Hematopoietic multipotent progenitor cell treated with erythropoietin and hydrocortisone succinate and interleukin-3 and kit ligand, for 17 days (in vitro differentiated cells): ENCODE data around the gene USP44.
A peak's percentile ranks its signal among the peaks of the same experiment; 100 is the strongest.

ENCODE experiments used
- DNase-seq: peaks from one replicate; pipeline ENCODE4 v3.0.0-alpha.2; 2015; ENCODE audit warnings: low spot score

Gene USP44

GRCh38 chr12:95548056-95548538 lies 3.2 kb downstream of the USP44 start:
- no peak for DNase-seq

- no peak for DNase-seq
Measured at GRCh38 chr12:95547522-95548055, 3.7 kb downstream of the USP44 start.

- DNase-seq, result no peak
Measured at GRCh38 chr12:95546491-95546813, 4.8 kb downstream of the USP44 start.

- no peak for DNase-seq
Measured at GRCh38 chr12:95545731-95546490, 5.4 kb downstream of the USP44 start.

GRCh38 chr12:95545303-95545702 lies 6.0 kb downstream of the USP44 start:
- DNase-seq, result no peak

- no peak for DNase-seq
Measured at GRCh38 chr12:95544756-95545155, 6.5 kb downstream of the USP44 start.

GRCh38 chr12:95543305-95543704 lies 8.0 kb downstream of the USP44 start:
- DNase-seq, result no peak

- no peak for DNase-seq
Measured at GRCh38 chr12:95541436-95541835, 9.8 kb downstream of the USP44 start.

- DNase-seq, result no peak
Measured at GRCh38 chr12:95538656-95539055, 12.6 kb downstream of the USP44 start.

- DNase-seq, result no peak
Measured at GRCh38 chr12:95538006-95538405, 13.3 kb downstream of the USP44 start.

- no peak for DNase-seq
Measured at GRCh38 chr12:95533985-95534384, 17.3 kb downstream of the USP44 start.

- no peak for DNase-seq
Measured at GRCh38 chr12:95532851-95533250, 18.4 kb downstream of the USP44 start.

- DNase-seq, result no peak
Measured at GRCh38 chr12:95529693-95530225, 21.5 kb downstream of the USP44 start.

GRCh38 chr12:95528431-95528830 lies 22.8 kb downstream of the USP44 start:
- DNase-seq, result no peak

- no peak for DNase-seq
Measured at GRCh38 chr12:95522692-95523091, 28.6 kb downstream of the USP44 start.

- DNase-seq, result no peak
Measured at GRCh38 chr12:95520816-95521215, 30.5 kb downstream of the USP44 start.

- no peak for DNase-seq
Measured at GRCh38 chr12:95518944-95519343, 32.3 kb downstream of the USP44 start.

GRCh38 chr12:95517246-95517645 lies 34.0 kb downstream of the USP44 start:
- DNase-seq, result no peak

- DNase-seq, result peak; percentile 26
Measured at GRCh38 chr12:95516757-95517156, 34.5 kb downstream of the USP44 start.

GRCh38 chr12:95515197-95515596 lies 36.1 kb downstream of the USP44 start:
- DNase-seq, result no peak

GRCh38 chr12:95513599-95513998 lies 37.7 kb downstream of the USP44 start:
- no peak for DNase-seq

- DNase-seq, result no peak
Measured at GRCh38 chr12:95511977-95512376, 39.3 kb downstream of the USP44 start.

- DNase-seq, result no peak
Measured at GRCh38 chr12:95509300-95509699, 42.0 kb downstream of the USP44 start.
